Small intestine (tissue), 7 donors: ENCODE results near the gene PRG2. TPM values are rescaled to one million over a fixed set of nuclear protein-coding genes. Genes with fewer than 3 reads are reported as not detected.

ENCODE experiments used
- DNase-seq, 2 donors: peaks; one replicate each; pipeline versions ENCODE4 v3.0.0 to v3.0.0-alpha.2; 2013
- FAIRE-seq: peaks from 2 replicates; lab custom pipeline; 2012; peaks lifted over from hg19 to GRCh38; lab: Jason Lieb, UNC
- H3K27ac ChIP-seq, 3 donors: one replicate each; pipeline ENCODE4 v1.5.1; 2013; ENCODE audit warnings: low read length in 2 of 3, mild to moderate bottlenecking in 2 of 3, control low read depth in 1 of 3, inconsistent platforms in 1 of 3, low read depth in 1 of 3, moderate library complexity in 1 of 3
- H3K27me3 ChIP-seq, 3 donors: one replicate each; pipeline ENCODE4 v1.6.1; 2013; ENCODE audit warnings: low read length in 3 of 3, inconsistent platforms in 1 of 3; ENCODE audit not compliant: control insufficient read depth in 3 of 3, insufficient read depth in 3 of 3
- H3K36me3 ChIP-seq, 3 donors: one replicate each; pipeline ENCODE4 v1.6.1; 2013; ENCODE audit warnings: low read length in 3 of 3, inconsistent platforms in 1 of 3, low read depth in 1 of 3, mild to moderate bottlenecking in 1 of 3, moderate library complexity in 1 of 3; ENCODE audit not compliant: control insufficient read depth in 3 of 3, insufficient read depth in 2 of 3
- H3K4me1 ChIP-seq, 3 donors: one replicate each; pipeline ENCODE4 v1.6.1; 2013; ENCODE audit warnings: low read length in 2 of 3, inconsistent platforms in 1 of 3, low read depth in 1 of 3, mild to moderate bottlenecking in 1 of 3, moderate library complexity in 1 of 3; ENCODE audit not compliant: control insufficient read depth in 3 of 3, insufficient read depth in 2 of 3
- H3K4me3 ChIP-seq, 3 donors: one replicate each; pipeline ENCODE4 v1.5.1; 2013; ENCODE audit warnings: low read length in 3 of 3, control low read depth in 1 of 3, inconsistent platforms in 1 of 3, low read depth in 1 of 3, mild to moderate bottlenecking in 1 of 3, moderate library complexity in 1 of 3
- H3K9me3 ChIP-seq, 2 donors: one replicate each; pipeline ENCODE4 v1.6.1; 2013; ENCODE audit warnings: low read depth in 1 of 2, low read length in 1 of 2; ENCODE audit not compliant: control insufficient read depth in 2 of 2, insufficient read depth in 1 of 2
- WGBS, 3 donors: extraction: QIAGEN DNeasy Blood & Tissue Kit; methylation state at CpG; one replicate each; pipeline ENCODE4 v1.1.7; 2013; 5-methylcytosine and 5-hydroxymethylcytosine counted together
- polyA plus RNA-seq, 4 donors: library from polyadenylated mRNA; stranded (reverse) in 3 of 4; unstranded in 1 of 4; fragments of 200-250 nt in 3 of 4; fragments of 120-200 nt in 1 of 4; gene quantifications; one replicate each; pipeline versions ENCODE4 v1.2.1 to v1.2.3, GENCODE V29; 2013
- donor health status: healthy with polysubstance abuse.
- donor health status: control.
- donor health status: control.
- donor health status: Bipolar disorder and iron deficiency.
- donor health status: healthy.

The PRG2 gene
- polyA plus RNA-seq, 4 donors, result 0.15 to 0.31 TPM; not detected in 2

- no peak for FAIRE-seq
- Histone ChIP-seq H3K4me1 (peaks cover 0 to 19% (median 0%) of the 10 kb centered on the region in 3 donors), H3K36me3 (peaks cover 0 to under 1% (median 0%) of the 10 kb centered on the region in 3 donors), H3K27ac (no peak overlapping the region), H3K9me3 (no peaks in the 10 kb centered on the region), H3K27me3 (peaks cover 0 to 12% (median 0%) of the 10 kb centered on the region in 3 donors), H3K4me3 (no peak overlapping the region)
- 95 to 100% (median 95%) methylated on average over 1 of the region's 1 CpG for WGBS, 3 donors
- DNase-seq, result no peak
Measured at GRCh38 chr11:57430952-57431351, 40.5 kb upstream of the PRG2 start.

GRCh38 chr11:57429946-57430345 is 39.5 kb upstream of the PRG2 start:
- Histone ChIP-seq H3K36me3 (peaks cover 0 to 7% (median 0%) of the 10 kb centered on the region in 3 donors), H3K4me1 (peaks cover 0 to 21% (median 4%) of the 10 kb centered on the region in 3 donors), H3K27ac (no peak overlapping the region), H3K4me3 (no peak overlapping the region), H3K27me3 (peaks cover 0 to 12% (median 0%) of the 10 kb centered on the region in 3 donors), H3K9me3 (no peaks in the 10 kb centered on the region)
- DNase-seq (no peak), FAIRE-seq (no peak)
- WGBS, 3 donors, result 13 to 40% (median 27%) methylated on average over 4 of the region's 4 CpGs

- Histone ChIP-seq H3K27ac (no peak overlapping the region), H3K36me3 (peaks cover 0 to 11% (median 0%) of the 10 kb centered on the region in 3 donors), H3K4me1 (peaks cover 0 to 15% (median 9%) of the 10 kb centered on the region in 3 donors), H3K9me3 (no peaks in the 10 kb centered on the region), H3K4me3 (no peak overlapping the region), H3K27me3 (peaks cover 0 to 12% (median 0%) of the 10 kb centered on the region in 3 donors)
- FAIRE-seq (no peak), DNase-seq (no peak)
- WGBS, 3 donors, result 73 to 86% (median 77%) methylated on average over 5 of the region's 5 CpGs
Measured at GRCh38 chr11:57428643-57429042, 38.2 kb upstream of the PRG2 start.

- peaks cover 0 to 15% (median 9%) of the 10 kb centered on the region in 3 donors for H3K4me1 ChIP-seq
- no peak for FAIRE-seq
- WGBS, 3 donors, result 73 to 81% (median 78%) methylated on average over 8 of the region's 8 CpGs
- peaks cover 0 to 12% (median 0%) of the 10 kb centered on the region in 3 donors for H3K27me3 ChIP-seq
- H3K36me3 ChIP-seq, result peaks cover 0 to 11% (median 0%) of the 10 kb centered on the region in 3 donors
- peak overlapping the region in 1 of 3 donors; percentile 88 for H3K27ac ChIP-seq
- no peaks in the 10 kb centered on the region for H3K9me3 ChIP-seq
- DNase-seq, result no peak
- H3K4me3 ChIP-seq, result no peak overlapping the region
Measured at GRCh38 chr11:57427727-57428082, 37.3 kb upstream of the PRG2 start.

GRCh38 chr11:57426929-57427726 is 36.7 kb upstream of the PRG2 start, which contains the start of gene SLC43A3:
SLC43A3 (minus strand) TSS chr11:57427121; CDS start chr11:57426172, 949 bp downstream.
- DNase-seq (peak in 1 of 2 donors; percentile 54), FAIRE-seq (no peak)
- H3K27me3 ChIP-seq, result peaks cover 0 to 12% (median 0%) of the 10 kb centered on the region in 3 donors
- H3K27ac ChIP-seq, result peak within 1 kb of the TSS in 2 of 3 donors; percentile 44 to 88
- H3K36me3 ChIP-seq, result peaks cover 0 to 11% (median 0%) of the 10 kb centered on the region in 3 donors
- peaks cover 0 to 15% (median 9%) of the 10 kb centered on the region in 3 donors for H3K4me1 ChIP-seq
- 6 to 13% (median 11%) methylated on average over 36 to 39 of the region's 39 CpGs for WGBS, 3 donors
- peak within 1 kb of the TSS in 2 of 3 donors; percentile 44 to 48 for H3K4me3 ChIP-seq
- H3K9me3 ChIP-seq, result no peaks in the 10 kb centered on the region

- Histone ChIP-seq H3K4me1 (peaks cover 0 to 15% (median 9%) of the 10 kb centered on the region in 3 donors), H3K4me3 (peak overlapping the region in 2 of 3 donors; percentile 44 to 48), H3K27me3 (peaks cover 0 to 12% (median 0%) of the 10 kb centered on the region in 3 donors), H3K36me3 (peaks cover 0 to 11% (median 0%) of the 10 kb centered on the region in 3 donors), H3K27ac (peak overlapping the region in 2 of 3 donors; percentile 12 to 88), H3K9me3 (no peaks in the 10 kb centered on the region)
- WGBS, 3 donors, result 6 to 14% (median 10%) methylated on average over 16 of the region's 16 CpGs
- DNase-seq, result peak in 1 of 2 donors; percentile 44
- no peak for FAIRE-seq
Measured at GRCh38 chr11:57426439-57426928, 36.0 kb upstream of the PRG2 start.

DNA sequence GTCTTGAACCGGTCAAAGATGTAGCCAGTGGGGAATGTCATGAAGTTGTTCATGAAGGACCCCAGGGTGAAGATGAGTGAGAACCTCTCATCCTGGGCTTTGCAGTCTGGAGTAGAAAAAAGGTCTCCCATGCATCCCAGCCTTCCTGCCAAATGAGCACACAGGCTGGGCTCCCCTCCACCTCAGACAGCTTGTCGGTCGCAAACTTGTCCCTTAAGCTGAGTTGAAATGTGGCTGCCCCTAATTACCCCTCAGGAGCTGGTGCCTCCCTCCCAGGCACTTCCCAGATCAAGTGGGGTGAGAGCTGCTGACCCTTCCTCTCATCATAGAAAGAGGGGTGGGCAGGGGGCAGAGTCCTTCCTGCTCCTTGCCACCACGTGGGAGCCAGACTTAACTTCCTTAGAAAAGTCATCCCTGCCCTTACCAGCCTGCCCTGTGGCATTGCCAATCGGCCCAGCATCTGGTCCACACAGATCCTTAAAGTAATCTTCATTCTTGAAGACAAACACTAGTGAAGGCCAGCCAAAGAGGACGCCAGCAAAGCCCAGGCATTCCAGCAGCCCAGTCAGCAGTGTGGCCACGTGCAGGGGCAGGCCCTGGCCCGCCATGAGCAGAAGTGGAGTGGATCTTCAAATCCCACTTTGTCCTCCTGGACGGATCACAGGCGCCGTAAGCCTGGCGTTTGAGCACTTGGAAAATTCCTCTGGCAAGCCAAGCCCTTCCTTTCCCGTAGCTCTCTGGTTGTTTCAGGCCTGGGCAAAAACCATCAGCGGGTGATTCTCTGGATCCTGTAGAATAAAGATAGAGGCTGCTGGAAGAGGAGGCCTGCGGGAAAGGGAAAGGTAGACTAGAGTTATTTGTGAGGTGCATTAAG is 35.4 kb upstream of the PRG2 start:
- FAIRE-seq, result no peak
- 48 to 75% (median 55%) methylated on average over 15 of the region's 15 CpGs for WGBS, 3 donors

More for the DNA sequence above, 35.4 kb upstream of the PRG2 start:
- H3K36me3 ChIP-seq, result peaks cover 0 to 14% (median 0%) of the 10 kb centered on the region in 3 donors
- peak overlapping the region in 2 of 3 donors; percentile 17 to 88 for H3K27ac ChIP-seq
- peaks cover 0 to 12% (median 0%) of the 10 kb centered on the region in 3 donors for H3K27me3 ChIP-seq
- no peaks in the 10 kb centered on the region for H3K9me3 ChIP-seq
- DNase-seq, result no peak
- H3K4me1 ChIP-seq, result peaks cover 0 to 15% (median 9%) of the 10 kb centered on the region in 3 donors
- H3K4me3 ChIP-seq, result peak overlapping the region in 1 of 3 donors; percentile 6
